Measurements from ENCODE around the gene FHIT.

DNA sequence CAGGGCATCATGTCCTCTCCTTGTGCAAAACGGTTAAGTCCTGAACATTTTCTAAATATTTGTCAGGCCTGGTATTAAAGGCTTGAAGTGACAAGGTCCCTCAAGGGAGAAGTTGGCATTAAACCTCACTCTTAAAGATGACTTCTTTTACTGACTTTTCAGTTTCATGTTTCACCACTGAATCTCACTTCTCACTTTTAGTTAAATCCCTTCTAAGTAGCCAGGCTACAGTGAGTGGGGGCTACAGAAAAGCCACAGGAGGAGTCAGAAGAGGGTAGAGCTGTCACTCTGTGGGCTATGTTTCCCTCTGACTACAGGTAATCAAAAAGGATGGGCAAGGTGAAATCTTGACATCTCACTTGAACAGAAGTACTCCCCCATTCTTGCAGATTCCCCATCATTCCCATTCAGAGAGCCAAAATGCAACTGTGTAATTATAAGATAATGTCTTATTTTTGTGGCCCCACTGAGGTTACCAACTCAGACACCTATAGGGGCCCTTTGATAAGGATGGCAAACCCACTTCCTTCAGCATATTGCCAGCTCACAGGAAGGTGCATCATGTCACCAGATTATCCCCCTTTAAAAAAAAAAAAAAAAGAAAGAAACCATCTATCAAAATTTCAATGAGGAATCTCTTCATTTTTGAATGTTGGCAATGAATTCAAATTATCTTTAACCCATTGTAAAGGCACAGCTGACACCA lies 1411.3 kb downstream of the FHIT start:
- no peak for TF ChIP-seq TAF1 (IDR thresholded peaks at IDR 0.05; ENCODE audit: borderline replicate concordance, low read depth, low read length)
- no peak for TF ChIP-seq POLR2AphosphoS5 (IDR thresholded peaks at IDR 0.05; ENCODE audit: low read depth, low read length)
- no peak for TF ChIP-seq GABPA (IDR thresholded peaks at IDR 0.05; ENCODE audit: low read depth)
- TF ChIP-seq CHD2 (IDR thresholded peaks at IDR 0.05; ENCODE audit: low read length, partially characterized antibody) = no peak
- TF ChIP-seq, protein P1, sequence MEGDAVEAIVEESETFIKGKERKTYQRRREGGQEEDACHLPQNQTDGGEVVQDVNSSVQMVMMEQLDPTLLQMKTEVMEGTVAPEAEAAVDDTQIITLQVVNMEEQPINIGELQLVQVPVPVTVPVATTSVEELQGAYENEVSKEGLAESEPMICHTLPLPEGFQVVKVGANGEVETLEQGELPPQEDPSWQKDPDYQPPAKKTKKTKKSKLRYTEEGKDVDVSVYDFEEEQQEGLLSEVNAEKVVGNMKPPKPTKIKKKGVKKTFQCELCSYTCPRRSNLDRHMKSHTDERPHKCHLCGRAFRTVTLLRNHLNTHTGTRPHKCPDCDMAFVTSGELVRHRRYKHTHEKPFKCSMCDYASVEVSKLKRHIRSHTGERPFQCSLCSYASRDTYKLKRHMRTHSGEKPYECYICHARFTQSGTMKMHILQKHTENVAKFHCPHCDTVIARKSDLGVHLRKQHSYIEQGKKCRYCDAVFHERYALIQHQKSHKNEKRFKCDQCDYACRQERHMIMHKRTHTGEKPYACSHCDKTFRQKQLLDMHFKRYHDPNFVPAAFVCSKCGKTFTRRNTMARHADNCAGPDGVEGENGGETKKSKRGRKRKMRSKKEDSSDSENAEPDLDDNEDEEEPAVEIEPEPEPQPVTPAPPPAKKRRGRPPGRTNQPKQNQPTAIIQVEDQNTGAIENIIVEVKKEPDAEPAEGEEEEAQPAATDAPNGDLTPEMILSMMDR (IDR thresholded peaks at IDR 0.05) = no peak
- TF ChIP-seq USF1 (IDR thresholded peaks at IDR 0.05; ENCODE audit: borderline replicate concordance, low read depth) = no peak
- no peak for TF ChIP-seq SIN3A (IDR thresholded peaks at IDR 0.05; ENCODE audit: borderline replicate concordance, low read depth, low read length)
- no peak for TF ChIP-seq EP300 (IDR thresholded peaks at IDR 0.05; ENCODE audit: borderline replicate concordance in 1 of 2, low read depth in 1 of 2, low read length in 1 of 2)
